Measurements from ENCODE around the gene RASGRP1. TPM values are rescaled to one million over a fixed set of nuclear protein-coding genes. Genes with fewer than 3 reads are reported as not detected.

Gene RASGRP1
- total RNA-seq, 5 donors from 2014 or later (not counting 1 experiment from before 2014, with no cell fraction given) = 118 to 148 (median 131) TPM

DNA sequence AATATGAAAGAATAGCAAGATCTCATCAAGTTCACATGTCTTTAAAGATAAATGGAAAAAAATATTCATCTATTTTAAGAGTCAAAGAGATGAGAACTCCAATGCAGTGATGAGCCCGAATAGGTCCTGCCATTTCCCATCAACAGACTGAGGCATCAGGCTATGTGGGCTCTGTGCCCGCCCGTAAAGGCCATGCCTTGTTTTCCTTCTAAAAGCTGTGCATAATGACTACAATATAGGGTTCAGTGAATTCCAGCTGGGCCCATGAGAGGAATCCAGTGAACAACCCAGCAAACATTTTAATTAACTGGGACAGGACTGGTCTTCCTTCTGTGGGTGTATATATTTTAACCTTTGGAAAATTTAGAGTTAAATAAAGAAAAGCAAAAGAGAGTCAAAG is 44.6 kb downstream of the RASGRP1 start:
- no peak for ATAC-seq (replicated peaks in 1 of 4)
- Mint-ChIP-seq H3K36me3 (peaks cover 54% of the 10 kb centered on the region), H3K27ac (peak overlapping the region; percentile 41 to 69), H3K27me3 (no peaks in the 10 kb centered on the region), H3K4me1 (peaks cover 43 to 61% (median 55%) of the 10 kb centered on the region in 3 donors), H3K4me3 (no peak overlapping the region), H3K9me3 (no peaks in the 10 kb centered on the region)
- Histone ChIP-seq H3K4me3 (ENCODE audit: control insufficient read depth in 1 of 2, extremely low read depth in 1 of 2, low read length in 1 of 2) (no peak overlapping the region), H3K27me3 (replicated peaks in 1 of 2; ENCODE audit: control insufficient read depth in 2 of 2, extremely low read depth in 1 of 2, insufficient read depth in 2 of 2, low read length in 1 of 2) (no peaks in the 10 kb centered on the region), H3K27ac (ENCODE audit: low read length) (no peak overlapping the region), H3K9me3 (no peaks in the 10 kb centered on the region), H3K4me1 (ENCODE audit: control insufficient read depth in 1 of 2, extremely low read depth in 1 of 2, insufficient read depth in 2 of 2, low read length in 2 of 2) (peaks cover 0 to 3% of the 10 kb centered on the region in 2 experiments), H3K36me3 (ENCODE audit: control insufficient read depth in 2 of 2, extremely low read depth in 1 of 2, insufficient read depth in 1 of 2, low read length in 1 of 2) (peaks cover 11 to 82% of the 10 kb centered on the region in 2 donors)
- CTCF ChIA-PET = interaction anchor here in 1 of 2 donors (0.5 to 2.0 kb wide), 4 partner anchors 15 to 180 kb away, joined by 3 to 12 read pairs (median 4); no protein-coding TSS in a partner anchor
- WGBS (ENCODE audit: insufficient coverage) = no CpG with 5 or more reads among the region's 3 CpGs
- POLR2A ChIA-PET = no interaction called here
- no peak for DNase-seq

DNA sequence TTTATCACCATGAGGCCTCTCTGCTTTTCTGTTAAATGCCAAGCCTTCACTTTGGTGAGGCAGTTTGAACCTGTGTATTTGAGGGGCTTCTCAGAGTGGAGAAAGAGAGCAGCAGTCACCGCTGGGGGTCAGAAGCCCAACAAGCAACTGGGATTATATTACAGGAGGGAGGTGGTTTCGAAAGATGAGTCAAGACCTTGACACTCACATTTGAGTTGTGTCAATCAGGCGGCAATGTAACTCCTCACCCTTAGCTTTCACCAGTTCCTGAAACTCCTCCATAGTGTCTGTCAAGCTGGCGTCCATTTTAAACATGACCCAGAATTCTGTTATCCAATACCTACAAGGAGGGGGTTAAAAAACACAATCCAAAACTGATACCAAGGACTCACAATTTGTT is 46.5 kb downstream of the RASGRP1 start:
- CTCF ChIA-PET = interaction anchor here in 1 of 2 donors (2.3 kb wide), 1 partner anchor 182 kb away, joined by 6 read pairs; no protein-coding TSS in a partner anchor
- Mint-ChIP-seq H3K27ac (peak overlapping the region; percentile 70 to 87), H3K36me3 (peaks cover 58% of the 10 kb centered on the region), H3K27me3 (no peaks in the 10 kb centered on the region), H3K9me3 (no peaks in the 10 kb centered on the region), H3K4me1 (peaks cover 44 to 50% (median 48%) of the 10 kb centered on the region in 3 donors), H3K4me3 (no peak overlapping the region)
- no peak for ATAC-seq (replicated peaks in 1 of 4)
- no peak for DNase-seq
- H3K36me3 ChIP-seq (ENCODE audit: control insufficient read depth in 2 of 2, extremely low read depth in 1 of 2, insufficient read depth in 1 of 2, low read length in 1 of 2) = peaks cover 12 to 83% of the 10 kb centered on the region in 2 donors
- WGBS (ENCODE audit: insufficient coverage) = no CpG with 5 or more reads among the region's 4 CpGs
- H3K27me3 ChIP-seq (replicated peaks in 1 of 2; ENCODE audit: control insufficient read depth in 2 of 2, extremely low read depth in 1 of 2, insufficient read depth in 2 of 2, low read length in 1 of 2) = no peaks in the 10 kb centered on the region
- no peak overlapping the region for H3K4me3 ChIP-seq (ENCODE audit: control insufficient read depth in 1 of 2, extremely low read depth in 1 of 2, low read length in 1 of 2)
- no peaks in the 10 kb centered on the region for H3K9me3 ChIP-seq
- H3K27ac ChIP-seq (ENCODE audit: low read length) = no peak overlapping the region
- POLR2A ChIA-PET = interaction anchor here (0.6 to 1.3 kb wide), 2 partner anchors 13 to 28 kb away, joined by 3 to 4 read pairs; no protein-coding TSS in a partner anchor
- H3K4me1 ChIP-seq (ENCODE audit: control insufficient read depth in 1 of 2, extremely low read depth in 1 of 2, insufficient read depth in 2 of 2, low read length in 2 of 2) = peaks cover 0 to 3% of the 10 kb centered on the region in 2 experiments

DNA sequence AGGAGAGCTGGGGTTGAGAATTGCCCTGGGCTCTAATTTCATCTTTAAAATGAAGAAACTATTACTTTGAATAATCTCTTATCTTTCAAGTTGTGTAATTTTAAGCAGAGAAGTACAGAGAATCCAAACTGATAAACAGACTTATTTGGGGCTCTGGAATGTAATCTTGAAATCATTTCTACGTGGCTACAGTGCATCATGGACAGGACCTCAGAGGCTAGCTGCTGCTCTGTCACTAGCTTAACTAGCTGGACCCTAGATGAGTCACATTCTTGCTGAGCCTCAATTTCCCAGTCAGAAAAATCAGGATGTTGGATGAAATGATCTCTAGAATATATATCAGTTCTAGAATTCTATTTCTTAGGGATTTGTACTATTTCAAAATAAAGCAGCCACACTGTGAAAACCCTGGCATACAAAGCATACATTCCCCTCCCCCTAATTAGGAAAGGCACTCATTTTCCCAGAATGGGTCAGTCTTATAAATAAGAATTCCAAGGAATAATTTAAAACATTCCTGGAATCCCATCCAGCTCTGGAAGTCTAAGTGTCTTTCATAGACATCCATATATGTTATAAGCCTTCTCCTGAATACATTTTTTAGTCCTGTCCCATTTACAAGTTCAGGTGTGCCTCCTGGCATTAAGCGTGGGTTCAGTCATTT is 47.2 kb downstream of the RASGRP1 start:
- ChIA-PET CTCF (interaction anchor here in 1 of 2 donors (2.3 kb wide), 1 partner anchor 182 kb away, joined by 6 read pairs; no protein-coding TSS in a partner anchor), POLR2A (interaction anchor here in 1 of 2 donors (0.6 kb wide), 1 partner anchor 27 kb away, joined by 3 read pairs; no protein-coding TSS in a partner anchor)
- no peak overlapping the region for H3K27ac ChIP-seq (ENCODE audit: low read length)
- H3K36me3 Mint-ChIP-seq = peaks cover 55% of the 10 kb centered on the region
- no peaks in the 10 kb centered on the region for H3K4me1 ChIP-seq (ENCODE audit: control insufficient read depth in 1 of 2, extremely low read depth in 1 of 2, insufficient read depth in 2 of 2, low read length in 2 of 2)
- H3K4me3 Mint-ChIP-seq = no peak overlapping the region
- DNase-seq (no peak), ATAC-seq (replicated peaks in 1 of 4) (no peak)
- H3K9me3 ChIP-seq = no peaks in the 10 kb centered on the region
- H3K9me3 Mint-ChIP-seq = no peaks in the 10 kb centered on the region
- 100% methylated on average over 1 of the region's 2 CpGs for WGBS (ENCODE audit: insufficient coverage)
- no peaks in the 10 kb centered on the region for H3K27me3 ChIP-seq (replicated peaks in 1 of 2; ENCODE audit: control insufficient read depth in 2 of 2, extremely low read depth in 1 of 2, insufficient read depth in 2 of 2, low read length in 1 of 2)
- H3K27ac Mint-ChIP-seq = peak overlapping the region; percentile 70 to 87
- H3K36me3 ChIP-seq (ENCODE audit: control insufficient read depth in 2 of 2, extremely low read depth in 1 of 2, insufficient read depth in 1 of 2, low read length in 1 of 2) = peaks cover 13 to 83% of the 10 kb centered on the region in 2 donors
- H3K27me3 Mint-ChIP-seq = no peaks in the 10 kb centered on the region
- peaks cover 38 to 44% (median 43%) of the 10 kb centered on the region in 3 donors for H3K4me1 Mint-ChIP-seq
- H3K4me3 ChIP-seq (ENCODE audit: control insufficient read depth in 1 of 2, extremely low read depth in 1 of 2, low read length in 1 of 2) = no peak overlapping the region

DNA sequence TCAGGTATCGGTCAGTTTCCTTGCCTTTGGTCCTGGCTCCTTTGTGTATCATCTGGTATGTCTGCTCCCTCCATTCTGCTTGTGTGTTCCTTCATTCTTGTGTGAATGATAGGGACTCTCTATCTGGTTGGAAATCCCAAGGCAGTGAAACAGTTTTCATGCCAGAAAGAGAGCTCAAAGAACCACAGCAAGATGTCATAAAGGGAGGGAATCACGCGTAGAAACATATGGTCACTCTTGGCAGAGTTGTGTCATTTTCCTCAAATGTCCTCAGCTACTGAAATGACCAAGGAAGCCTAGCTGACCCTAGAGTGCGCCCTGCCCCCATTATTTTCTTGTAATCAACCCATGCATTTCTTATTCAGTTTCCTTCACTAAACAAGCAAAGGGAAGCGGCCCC is 48.0 kb downstream of the RASGRP1 start:
- 100% methylated on average over 4 of the region's 5 CpGs for WGBS (ENCODE audit: insufficient coverage)
- CTCF ChIA-PET = interaction anchor here in 1 of 2 donors (0.6 kb wide), 1 partner anchor 183 kb away, joined by 3 read pairs; no protein-coding TSS in a partner anchor
- Mint-ChIP-seq H3K27ac (peak overlapping the region; percentile 37 to 64), H3K4me1 (peaks cover 32 to 38% (median 35%) of the 10 kb centered on the region in 3 donors), H3K9me3 (no peaks in the 10 kb centered on the region), H3K4me3 (no peak overlapping the region), H3K36me3 (peaks cover 59% of the 10 kb centered on the region), H3K27me3 (no peaks in the 10 kb centered on the region)
- no peaks in the 10 kb centered on the region for H3K4me1 ChIP-seq (ENCODE audit: control insufficient read depth in 1 of 2, extremely low read depth in 1 of 2, insufficient read depth in 2 of 2, low read length in 2 of 2)
- H3K27ac ChIP-seq (ENCODE audit: low read length) = no peak overlapping the region
- POLR2A ChIA-PET = interaction anchor here in 1 of 2 donors (0.6 kb wide), 1 partner anchor 875 kb away, joined by 3 read pairs; no protein-coding TSS in a partner anchor
- ATAC-seq (replicated peaks in 1 of 4) (no peak), DNase-seq (no peak)
- H3K36me3 ChIP-seq (ENCODE audit: control insufficient read depth in 2 of 2, extremely low read depth in 1 of 2, insufficient read depth in 1 of 2, low read length in 1 of 2) = peaks cover 17 to 83% of the 10 kb centered on the region in 2 donors
- H3K27me3 ChIP-seq (replicated peaks in 1 of 2; ENCODE audit: control insufficient read depth in 2 of 2, extremely low read depth in 1 of 2, insufficient read depth in 2 of 2, low read length in 1 of 2) = no peaks in the 10 kb centered on the region
- no peaks in the 10 kb centered on the region for H3K9me3 ChIP-seq
- no peak overlapping the region for H3K4me3 ChIP-seq (ENCODE audit: control insufficient read depth in 1 of 2, extremely low read depth in 1 of 2, low read length in 1 of 2)

DNA sequence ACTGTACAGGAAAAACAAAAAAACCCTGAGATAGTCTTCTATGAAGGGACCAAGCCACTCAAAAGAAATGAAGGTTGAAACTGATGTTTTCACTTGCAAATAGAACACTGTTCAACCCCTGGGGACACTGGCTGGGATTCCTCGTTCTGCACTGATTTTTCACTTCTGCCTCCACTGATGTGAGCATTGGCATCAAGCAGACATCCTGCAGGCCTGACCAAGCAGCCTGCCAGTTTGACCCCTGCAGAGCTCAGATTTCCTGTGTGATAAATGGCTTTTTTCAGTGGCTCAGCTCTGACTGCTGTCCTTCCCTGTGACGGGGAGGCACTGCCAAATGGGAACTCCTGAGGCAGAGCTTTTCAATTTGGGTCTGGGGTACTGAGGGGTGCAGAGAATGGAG is 50.0 kb downstream of the RASGRP1 start:
- ATAC-seq (replicated peaks in 1 of 4) = no peak

DNA sequence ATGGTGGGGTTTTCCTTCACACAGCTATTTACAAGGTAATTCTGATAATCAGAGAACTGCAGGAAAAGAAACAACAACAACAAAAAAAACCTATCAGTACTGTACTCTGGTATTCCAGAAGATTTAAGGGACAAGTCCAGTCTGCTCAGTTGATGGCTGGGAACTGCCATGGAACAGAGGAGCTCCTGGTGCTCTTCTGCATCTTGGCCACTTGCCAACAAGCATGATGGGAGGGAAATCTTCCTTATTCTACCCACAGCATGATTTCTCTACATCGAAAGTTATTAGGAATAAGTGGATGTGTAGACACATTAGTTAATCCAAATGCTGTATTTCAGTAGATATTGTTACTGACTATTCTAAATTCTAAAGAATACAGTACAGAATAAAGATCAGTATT is 51.7 kb downstream of the RASGRP1 start:
- Histone ChIP-seq H3K9me3 (no peaks in the 10 kb centered on the region), H3K4me3 (ENCODE audit: control insufficient read depth in 1 of 2, extremely low read depth in 1 of 2, low read length in 1 of 2) (no peak overlapping the region), H3K27me3 (replicated peaks in 1 of 2; ENCODE audit: control insufficient read depth in 2 of 2, extremely low read depth in 1 of 2, insufficient read depth in 2 of 2, low read length in 1 of 2) (no peaks in the 10 kb centered on the region), H3K4me1 (ENCODE audit: control insufficient read depth in 1 of 2, extremely low read depth in 1 of 2, insufficient read depth in 2 of 2, low read length in 2 of 2) (no peaks in the 10 kb centered on the region), H3K36me3 (ENCODE audit: control insufficient read depth in 2 of 2, extremely low read depth in 1 of 2, insufficient read depth in 1 of 2, low read length in 1 of 2) (peaks cover 24 to 98% of the 10 kb centered on the region in 2 donors), H3K27ac (ENCODE audit: low read length) (no peak overlapping the region)
- no peak overlapping the region for H3K4me3 Mint-ChIP-seq
- DNase-seq (no peak), ATAC-seq (replicated peaks in 1 of 4) (no peak)
- H3K4me1 Mint-ChIP-seq = peaks cover 13 to 27% (median 24%) of the 10 kb centered on the region in 3 donors
- H3K36me3 Mint-ChIP-seq = peaks cover 69% of the 10 kb centered on the region
- no peaks in the 10 kb centered on the region for H3K27me3 Mint-ChIP-seq
- H3K9me3 Mint-ChIP-seq = no peaks in the 10 kb centered on the region
- POLR2A ChIA-PET = interaction anchor here (1.2 to 1.3 kb wide), 2 partner anchors 18 to 193 kb away, joined by 3 to 4 read pairs; no protein-coding TSS in a partner anchor
- peak overlapping the region; percentile 55 to 70 for H3K27ac Mint-ChIP-seq
- no CpG with 5 or more reads among the region's 1 CpG for WGBS (ENCODE audit: insufficient coverage)
- CTCF ChIA-PET = interaction anchor here (1.0 to 1.5 kb wide), 5 partner anchors 10 to 192 kb away, joined by 3 to 6 read pairs (median 4); no protein-coding TSS in a partner anchor

More for the DNA sequence above, 50.0 kb downstream of the RASGRP1 start:
- Histone ChIP-seq H3K9me3 (no peaks in the 10 kb centered on the region), H3K27ac (ENCODE audit: low read length) (no peak overlapping the region), H3K4me1 (ENCODE audit: control insufficient read depth in 1 of 2, extremely low read depth in 1 of 2, insufficient read depth in 2 of 2, low read length in 2 of 2) (no peaks in the 10 kb centered on the region), H3K4me3 (ENCODE audit: control insufficient read depth in 1 of 2, extremely low read depth in 1 of 2, low read length in 1 of 2) (no peak overlapping the region), H3K27me3 (replicated peaks in 1 of 2; ENCODE audit: control insufficient read depth in 2 of 2, extremely low read depth in 1 of 2, insufficient read depth in 2 of 2, low read length in 1 of 2) (no peaks in the 10 kb centered on the region), H3K36me3 (ENCODE audit: control insufficient read depth in 2 of 2, extremely low read depth in 1 of 2, insufficient read depth in 1 of 2, low read length in 1 of 2) (peaks cover 24 to 94% of the 10 kb centered on the region in 2 donors)
- 100% methylated on average over 2 of the region's 2 CpGs for WGBS (ENCODE audit: insufficient coverage)
- DNase-seq = no peak
- no peak overlapping the region for H3K4me3 Mint-ChIP-seq
- peak overlapping the region; percentile 61 to 80 for H3K27ac Mint-ChIP-seq
- POLR2A ChIA-PET = interaction anchor here in 1 of 2 donors (1.2 to 1.5 kb wide), 2 partner anchors 8 to 11 kb away, joined by 3 to 5 read pairs; no protein-coding TSS in a partner anchor
- peaks cover 70% of the 10 kb centered on the region for H3K36me3 Mint-ChIP-seq
- no peaks in the 10 kb centered on the region for H3K27me3 Mint-ChIP-seq
- CTCF ChIA-PET = interaction anchor here in 1 of 2 donors (0.5 kb wide), 1 partner anchor 38 kb away, joined by 4 read pairs; no protein-coding TSS in a partner anchor
- H3K9me3 Mint-ChIP-seq = no peaks in the 10 kb centered on the region
- peaks cover 22 to 30% (median 28%) of the 10 kb centered on the region in 3 donors for H3K4me1 Mint-ChIP-seq

All from T-cell (primary cell).